ENCODE measurements around the gene HTT.

Gene HTT

DNA sequence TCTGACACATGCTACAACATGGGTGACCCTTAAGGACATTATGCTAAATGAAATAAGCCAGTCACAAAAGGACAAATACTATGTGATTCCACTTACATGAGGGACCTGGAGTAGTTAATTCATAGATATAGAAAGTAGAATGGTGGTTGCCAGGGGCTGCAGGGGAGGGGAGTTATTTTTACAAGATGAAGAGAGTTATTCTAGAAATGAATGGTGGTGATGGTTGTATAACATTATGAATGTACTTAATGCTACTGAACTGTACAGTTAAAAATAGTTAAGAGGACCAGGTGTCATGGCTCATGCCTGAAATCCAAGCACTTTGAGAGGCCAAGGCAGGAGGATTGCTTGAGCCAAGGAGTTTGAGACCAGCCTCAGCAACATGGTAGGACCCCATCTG is 115.0 kb downstream of the HTT start:
- TF ChIP-seq SPI1 (IDR thresholded peaks at IDR 0.05; ENCODE audit: borderline replicate concordance, low read depth) (no peak), GABPA (IDR thresholded peaks at IDR 0.05; ENCODE audit: low read depth) (no peak), POLR2AphosphoS5 (IDR thresholded peaks at IDR 0.05; ENCODE audit: low read depth) (no peak)
- TF ChIP-seq, protein P1, sequence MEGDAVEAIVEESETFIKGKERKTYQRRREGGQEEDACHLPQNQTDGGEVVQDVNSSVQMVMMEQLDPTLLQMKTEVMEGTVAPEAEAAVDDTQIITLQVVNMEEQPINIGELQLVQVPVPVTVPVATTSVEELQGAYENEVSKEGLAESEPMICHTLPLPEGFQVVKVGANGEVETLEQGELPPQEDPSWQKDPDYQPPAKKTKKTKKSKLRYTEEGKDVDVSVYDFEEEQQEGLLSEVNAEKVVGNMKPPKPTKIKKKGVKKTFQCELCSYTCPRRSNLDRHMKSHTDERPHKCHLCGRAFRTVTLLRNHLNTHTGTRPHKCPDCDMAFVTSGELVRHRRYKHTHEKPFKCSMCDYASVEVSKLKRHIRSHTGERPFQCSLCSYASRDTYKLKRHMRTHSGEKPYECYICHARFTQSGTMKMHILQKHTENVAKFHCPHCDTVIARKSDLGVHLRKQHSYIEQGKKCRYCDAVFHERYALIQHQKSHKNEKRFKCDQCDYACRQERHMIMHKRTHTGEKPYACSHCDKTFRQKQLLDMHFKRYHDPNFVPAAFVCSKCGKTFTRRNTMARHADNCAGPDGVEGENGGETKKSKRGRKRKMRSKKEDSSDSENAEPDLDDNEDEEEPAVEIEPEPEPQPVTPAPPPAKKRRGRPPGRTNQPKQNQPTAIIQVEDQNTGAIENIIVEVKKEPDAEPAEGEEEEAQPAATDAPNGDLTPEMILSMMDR (IDR thresholded peaks at IDR 0.05; ENCODE audit: insufficient read depth, low read length) = no peak
- TF ChIP-seq, protein P2, sequence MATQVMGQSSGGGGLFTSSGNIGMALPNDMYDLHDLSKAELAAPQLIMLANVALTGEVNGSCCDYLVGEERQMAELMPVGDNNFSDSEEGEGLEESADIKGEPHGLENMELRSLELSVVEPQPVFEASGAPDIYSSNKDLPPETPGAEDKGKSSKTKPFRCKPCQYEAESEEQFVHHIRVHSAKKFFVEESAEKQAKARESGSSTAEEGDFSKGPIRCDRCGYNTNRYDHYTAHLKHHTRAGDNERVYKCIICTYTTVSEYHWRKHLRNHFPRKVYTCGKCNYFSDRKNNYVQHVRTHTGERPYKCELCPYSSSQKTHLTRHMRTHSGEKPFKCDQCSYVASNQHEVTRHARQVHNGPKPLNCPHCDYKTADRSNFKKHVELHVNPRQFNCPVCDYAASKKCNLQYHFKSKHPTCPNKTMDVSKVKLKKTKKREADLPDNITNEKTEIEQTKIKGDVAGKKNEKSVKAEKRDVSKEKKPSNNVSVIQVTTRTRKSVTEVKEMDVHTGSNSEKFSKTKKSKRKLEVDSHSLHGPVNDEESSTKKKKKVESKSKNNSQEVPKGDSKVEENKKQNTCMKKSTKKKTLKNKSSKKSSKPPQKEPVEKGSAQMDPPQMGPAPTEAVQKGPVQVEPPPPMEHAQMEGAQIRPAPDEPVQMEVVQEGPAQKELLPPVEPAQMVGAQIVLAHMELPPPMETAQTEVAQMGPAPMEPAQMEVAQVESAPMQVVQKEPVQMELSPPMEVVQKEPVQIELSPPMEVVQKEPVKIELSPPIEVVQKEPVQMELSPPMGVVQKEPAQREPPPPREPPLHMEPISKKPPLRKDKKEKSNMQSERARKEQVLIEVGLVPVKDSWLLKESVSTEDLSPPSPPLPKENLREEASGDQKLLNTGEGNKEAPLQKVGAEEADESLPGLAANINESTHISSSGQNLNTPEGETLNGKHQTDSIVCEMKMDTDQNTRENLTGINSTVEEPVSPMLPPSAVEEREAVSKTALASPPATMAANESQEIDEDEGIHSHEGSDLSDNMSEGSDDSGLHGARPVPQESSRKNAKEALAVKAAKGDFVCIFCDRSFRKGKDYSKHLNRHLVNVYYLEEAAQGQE (IDR thresholded peaks at IDR 0.05; ENCODE audit: insufficient replicate concordance, low read depth) = no peak
- no peaks in the 10 kb centered on the region for H3K27me3 ChIP-seq (ENCODE audit: insufficient read depth, poor library complexity, severe bottlenecking)
- H3K4me3 ChIP-seq (replicated peaks; ENCODE audit: insufficient read depth, low read length) = no peak overlapping the region
- no peak overlapping the region for H3K27ac ChIP-seq (replicated peaks)
- no peak for DNase-seq (ENCODE audit: low read depth in 1 of 2, low spot score in 1 of 2)

- Histone ChIP-seq H3K27me3 (ENCODE audit: insufficient read depth, poor library complexity, severe bottlenecking) (no peaks in the 10 kb centered on the region), H3K27ac (replicated peaks) (no peak overlapping the region), H3K4me3 (replicated peaks; ENCODE audit: insufficient read depth, low read length) (no peak overlapping the region)
- DNase-seq (ENCODE audit: low read depth in 1 of 2, low spot score in 1 of 2) = no peak
- TF ChIP-seq, protein P1 (IDR thresholded peaks at IDR 0.05; ENCODE audit: insufficient read depth, low read length) = no peak
- no peak for TF ChIP-seq POLR2AphosphoS5 (IDR thresholded peaks at IDR 0.05; ENCODE audit: low read depth)
- TF ChIP-seq, protein P2 (IDR thresholded peaks at IDR 0.05; ENCODE audit: insufficient replicate concordance, low read depth) = no peak
- no peak for TF ChIP-seq SPI1 (IDR thresholded peaks at IDR 0.05; ENCODE audit: borderline replicate concordance, low read depth)
- no peak for TF ChIP-seq GABPA (IDR thresholded peaks at IDR 0.05; ENCODE audit: low read depth)
Measured at GRCh38 chr4:3190549-3190948, 116.1 kb downstream of the HTT start.

GRCh38 chr4:3192188-3192587 is 117.7 kb downstream of the HTT start:
- no peak overlapping the region for H3K27ac ChIP-seq (replicated peaks)

More at GRCh38 chr4:3192188-3192587, 117.7 kb downstream of the HTT start:
- no peak for DNase-seq (ENCODE audit: low read depth in 1 of 2, low spot score in 1 of 2)
- H3K4me3 ChIP-seq (replicated peaks; ENCODE audit: insufficient read depth, low read length) = no peak overlapping the region
- TF ChIP-seq, protein P2 (IDR thresholded peaks at IDR 0.05; ENCODE audit: insufficient replicate concordance, low read depth) = no peak
- TF ChIP-seq, protein P1 (IDR thresholded peaks at IDR 0.05; ENCODE audit: insufficient read depth, low read length) = no peak
- no peak for TF ChIP-seq SPI1 (IDR thresholded peaks at IDR 0.05; ENCODE audit: borderline replicate concordance, low read depth)
- no peak for TF ChIP-seq POLR2AphosphoS5 (IDR thresholded peaks at IDR 0.05; ENCODE audit: low read depth)
- no peak for TF ChIP-seq GABPA (IDR thresholded peaks at IDR 0.05; ENCODE audit: low read depth)
- no peaks in the 10 kb centered on the region for H3K27me3 ChIP-seq (ENCODE audit: insufficient read depth, poor library complexity, severe bottlenecking)
